WI38 (cell line): ENCODE measurements around the gene RBFOX2.
A peak's percentile ranks its signal among the peaks of the same experiment; 100 is the strongest.
"Not testable (repeated sequence)": the region's sequence is repeated elsewhere in the genome, so short reads cannot be mapped to it uniquely, and the experiment has no call there.

Source experiments
- H3K4me3 ChIP-seq: 2 replicates; pipeline ENCODE4 v1.5.1; 2011; ENCODE audit warnings: low read depth, mild to moderate bottlenecking, control low read depth, low read length
- TF ChIP-seq, protein P1 (sequence below): IDR thresholded peaks from 2 replicates; pipeline ENCODE4 v1.5.1; 2012; ENCODE audit warnings: low read depth, mild to moderate bottlenecking, control low read depth, low read length

Gene RBFOX2

DNA sequence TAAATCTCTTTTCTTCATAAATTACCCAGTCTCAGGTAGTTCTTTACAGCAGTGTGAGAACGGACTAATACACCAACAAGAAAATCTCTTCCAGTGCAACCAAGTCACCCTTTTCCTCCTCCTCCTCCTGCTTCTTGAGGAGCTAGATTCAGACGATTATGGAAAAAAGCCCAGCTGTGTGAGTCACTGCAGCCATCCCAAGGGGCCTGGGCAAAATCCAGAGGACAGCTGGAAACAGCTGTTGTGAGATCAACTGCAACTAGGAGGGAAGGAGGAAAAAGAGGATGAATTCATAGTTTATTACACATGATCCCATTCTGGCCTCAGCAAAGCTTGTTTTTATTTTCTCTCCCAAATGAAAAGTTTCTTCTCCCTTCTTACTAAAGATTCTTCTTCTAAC, 32.9 kb downstream of the RBFOX2 start:
- TF ChIP-seq, protein P1, sequence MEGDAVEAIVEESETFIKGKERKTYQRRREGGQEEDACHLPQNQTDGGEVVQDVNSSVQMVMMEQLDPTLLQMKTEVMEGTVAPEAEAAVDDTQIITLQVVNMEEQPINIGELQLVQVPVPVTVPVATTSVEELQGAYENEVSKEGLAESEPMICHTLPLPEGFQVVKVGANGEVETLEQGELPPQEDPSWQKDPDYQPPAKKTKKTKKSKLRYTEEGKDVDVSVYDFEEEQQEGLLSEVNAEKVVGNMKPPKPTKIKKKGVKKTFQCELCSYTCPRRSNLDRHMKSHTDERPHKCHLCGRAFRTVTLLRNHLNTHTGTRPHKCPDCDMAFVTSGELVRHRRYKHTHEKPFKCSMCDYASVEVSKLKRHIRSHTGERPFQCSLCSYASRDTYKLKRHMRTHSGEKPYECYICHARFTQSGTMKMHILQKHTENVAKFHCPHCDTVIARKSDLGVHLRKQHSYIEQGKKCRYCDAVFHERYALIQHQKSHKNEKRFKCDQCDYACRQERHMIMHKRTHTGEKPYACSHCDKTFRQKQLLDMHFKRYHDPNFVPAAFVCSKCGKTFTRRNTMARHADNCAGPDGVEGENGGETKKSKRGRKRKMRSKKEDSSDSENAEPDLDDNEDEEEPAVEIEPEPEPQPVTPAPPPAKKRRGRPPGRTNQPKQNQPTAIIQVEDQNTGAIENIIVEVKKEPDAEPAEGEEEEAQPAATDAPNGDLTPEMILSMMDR: no peak
- H3K4me3 ChIP-seq: peak overlapping the region; percentile 41

DNA sequence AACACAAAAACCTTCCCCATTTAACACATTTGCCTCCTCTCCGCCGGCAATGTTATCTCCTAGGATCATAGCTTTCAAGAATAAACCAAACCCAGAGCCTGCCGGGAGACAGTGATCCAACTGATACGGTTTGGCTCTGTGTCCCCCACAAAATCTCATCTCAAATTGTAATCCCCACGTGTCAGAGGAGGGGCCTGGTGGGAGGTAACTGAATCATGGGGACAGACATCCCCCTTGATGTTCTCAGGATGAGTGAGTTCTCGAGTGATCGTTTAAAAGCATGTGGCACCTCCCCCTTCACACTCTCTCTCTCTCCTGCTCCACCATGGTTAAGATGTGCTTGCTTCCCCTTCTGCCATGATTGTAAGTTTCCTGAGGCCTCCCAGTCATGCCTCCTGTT, 33.3 kb downstream of the RBFOX2 start:
- TF ChIP-seq, protein P1: no peak
- peak overlapping the region; percentile 41 for H3K4me3 ChIP-seq

DNA sequence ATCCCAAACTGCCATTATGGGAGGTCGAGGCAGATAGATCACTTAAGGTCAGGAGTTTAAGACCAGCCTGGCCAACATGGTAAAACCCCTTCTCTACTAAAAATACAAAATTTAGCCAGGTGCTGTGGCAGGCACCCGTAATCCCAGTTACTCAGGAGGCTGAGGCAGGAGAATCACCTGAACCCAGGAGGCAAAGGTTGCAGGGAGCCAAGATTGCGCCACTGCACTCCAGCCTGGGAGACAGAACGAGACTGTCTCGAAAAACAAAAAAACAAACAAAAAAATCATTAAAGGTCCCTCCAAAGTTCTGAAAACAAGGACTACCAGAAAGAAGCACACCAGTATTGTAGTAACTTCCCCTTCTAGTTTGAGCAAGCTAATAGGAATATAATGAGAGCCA, 34.9 kb downstream of the RBFOX2 start:
- not testable (repeated sequence) for H3K4me3 ChIP-seq

DNA sequence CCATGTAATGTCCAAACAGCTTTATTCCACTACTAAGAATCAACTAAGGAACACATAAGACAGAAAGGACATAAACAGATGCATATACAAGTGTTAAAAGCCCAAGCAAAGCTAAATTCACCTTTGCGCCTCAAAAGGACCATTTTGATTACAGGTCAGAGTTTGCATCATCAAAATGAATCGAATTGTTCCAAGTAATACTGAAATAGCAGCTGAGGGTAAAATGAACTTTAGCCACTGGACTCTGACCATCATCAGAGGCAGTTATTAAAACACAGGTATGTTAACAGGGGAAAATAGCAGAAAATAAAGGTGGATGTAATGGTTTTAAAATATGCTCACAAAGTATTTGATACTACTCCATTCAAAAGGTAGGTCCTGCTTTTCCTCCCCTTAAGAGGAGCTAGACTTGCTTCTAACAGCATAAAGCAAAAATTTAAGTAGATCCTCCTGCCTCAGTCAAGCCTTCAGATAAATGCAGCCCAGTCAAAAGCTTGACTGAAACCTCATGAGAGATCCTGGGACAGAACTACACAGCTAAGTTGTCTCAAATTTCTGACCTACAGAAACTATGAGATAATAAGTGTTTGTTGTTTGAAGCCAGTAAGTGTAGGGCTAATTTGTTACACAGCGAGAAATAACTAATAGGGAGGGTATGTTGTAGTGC, 35.4 kb downstream of the RBFOX2 start:
- no peak overlapping the region for H3K4me3 ChIP-seq
- TF ChIP-seq, protein P1: no peak

DNA sequence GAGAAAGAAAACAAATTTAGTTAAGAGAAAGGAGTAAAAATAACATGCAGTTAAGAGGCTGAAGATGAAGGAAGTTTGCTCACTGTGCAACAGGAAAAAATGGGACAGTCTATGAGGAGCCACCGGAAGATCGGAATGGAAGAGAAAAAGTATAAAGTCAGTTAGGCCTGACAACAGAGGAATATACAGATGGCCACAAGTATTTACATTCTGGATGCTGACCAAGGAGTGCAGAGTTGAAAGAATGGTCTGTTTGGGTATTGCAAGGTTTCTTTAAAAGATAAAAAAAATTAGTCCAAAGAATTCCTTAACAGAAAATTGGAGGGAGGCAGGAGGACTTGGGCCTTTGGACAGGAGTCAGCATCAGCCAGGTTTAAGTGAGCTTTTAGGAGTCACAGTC, 37.5 kb downstream of the RBFOX2 start:
- H3K4me3 ChIP-seq: no peak overlapping the region
- TF ChIP-seq, protein P1: no peak

DNA sequence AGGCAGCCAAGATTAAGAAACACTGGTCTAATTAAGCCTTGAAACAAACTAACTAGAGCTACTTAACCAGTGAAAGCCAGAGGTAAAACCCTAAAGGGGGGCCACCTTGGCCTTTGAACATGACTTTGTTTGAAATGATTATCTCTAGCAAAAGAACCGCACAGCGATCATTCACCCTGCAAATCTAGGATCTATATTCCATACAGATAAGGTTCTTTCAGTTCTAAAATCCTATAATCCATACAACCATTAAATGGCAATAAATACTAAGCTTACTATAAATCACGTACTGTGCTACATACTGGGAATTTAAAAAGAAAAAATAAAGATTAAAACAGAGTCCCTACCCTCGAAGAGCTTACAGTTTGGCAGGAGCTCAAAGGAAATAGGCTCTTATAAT, 40.6 kb downstream of the RBFOX2 start:
- no peak overlapping the region for H3K4me3 ChIP-seq
- TF ChIP-seq, protein P1: no peak

DNA sequence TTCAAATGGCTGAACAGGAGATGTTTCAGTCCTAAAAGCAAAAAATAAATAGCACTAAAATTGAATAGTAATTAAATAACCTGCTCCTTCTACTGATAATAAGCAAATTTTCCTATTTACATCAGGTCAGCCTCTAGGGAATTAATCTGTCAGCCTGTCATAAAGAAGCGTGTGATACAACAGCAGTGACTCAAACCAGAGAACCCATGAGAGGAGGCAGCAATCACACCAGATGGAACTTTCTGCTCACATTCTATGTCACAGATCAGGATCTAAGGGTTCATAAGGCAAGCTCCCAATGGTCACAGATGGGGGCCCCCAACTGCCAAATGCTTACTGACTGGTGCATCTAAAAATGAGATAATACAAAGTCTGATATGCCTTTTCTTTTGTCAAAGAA, 41.1 kb downstream of the RBFOX2 start:
- no peak overlapping the region for H3K4me3 ChIP-seq
- TF ChIP-seq, protein P1: no peak

DNA sequence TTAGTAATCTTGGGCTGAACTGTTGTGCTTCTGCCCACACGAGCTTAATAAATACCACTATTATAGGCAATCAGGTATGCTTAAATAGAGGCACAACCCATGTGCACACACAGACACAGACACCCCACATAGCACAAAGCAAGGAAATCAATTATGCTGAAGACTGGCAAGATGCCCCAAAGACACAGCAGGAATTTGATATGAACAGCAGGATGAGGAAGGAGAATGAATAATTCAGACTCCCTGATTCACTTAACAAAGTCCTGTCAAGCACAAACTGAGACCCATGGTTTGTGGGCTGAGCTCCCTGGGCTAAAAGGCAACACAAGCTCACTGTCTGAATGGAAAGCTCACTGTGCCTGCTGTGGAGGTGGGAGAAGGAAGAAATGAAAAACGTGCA, 42.5 kb downstream of the RBFOX2 start:
- TF ChIP-seq, protein P1: no peak
- H3K4me3 ChIP-seq: no peak overlapping the region
